ENCODE results near the gene GARIN3. TPM values are rescaled to one million over a fixed set of nuclear protein-coding genes. Genes with fewer than 3 reads are reported as not detected.

Gene GARIN3
- total RNA-seq, 1 experiment from 2014 or later, result not detected

- DNase-seq, result peak; percentile 98 to 99
- Histone ChIP-seq H3K27me3 (no peaks in the 10 kb centered on the region), H3K4me3 (peak within 1 kb of the TSS; percentile 86), H3K9me3 (replicated peaks) (no peaks in the 10 kb centered on the region), H3K4me1 (no peaks in the 10 kb centered on the region), H3K27ac (peak within 1 kb of the TSS; percentile 84), H3K36me3 (peaks cover 8% of the 10 kb centered on the region; the same call in 1 of the 2 replicates)
Observed at GRCh38 chr5:157142317-157143126, 23.5 kb downstream of the GARIN3 start, which contains the start of gene MED7. TSS of gene MED7 (minus strand) at chr5:157142865. CDS start at chr5:157139431, 3,434 bp downstream.

GRCh38 chr5:157137691-157138090 is 28.4 kb downstream of the GARIN3 start:
- no peak overlapping the region for H3K27ac ChIP-seq
- no peaks in the 10 kb centered on the region for H3K9me3 ChIP-seq (replicated peaks)
- no peak overlapping the region for H3K4me3 ChIP-seq
- peaks cover 11% of the 10 kb centered on the region; the same call in 1 of the 2 replicates for H3K36me3 ChIP-seq
- H3K27me3 ChIP-seq, result no peaks in the 10 kb centered on the region
- H3K4me1 ChIP-seq, result no peaks in the 10 kb centered on the region
- no peak for DNase-seq

GRCh38 chr5:157132281-157132612 is 33.8 kb downstream of the GARIN3 start:
- no peak overlapping the region for H3K27ac ChIP-seq
- no peak for DNase-seq
- H3K9me3 ChIP-seq (replicated peaks), result no peaks in the 10 kb centered on the region
- H3K4me3 ChIP-seq, result no peak overlapping the region
- no peaks in the 10 kb centered on the region for H3K27me3 ChIP-seq
- no peaks in the 10 kb centered on the region for H3K36me3 ChIP-seq
- no peaks in the 10 kb centered on the region for H3K4me1 ChIP-seq

DNA sequence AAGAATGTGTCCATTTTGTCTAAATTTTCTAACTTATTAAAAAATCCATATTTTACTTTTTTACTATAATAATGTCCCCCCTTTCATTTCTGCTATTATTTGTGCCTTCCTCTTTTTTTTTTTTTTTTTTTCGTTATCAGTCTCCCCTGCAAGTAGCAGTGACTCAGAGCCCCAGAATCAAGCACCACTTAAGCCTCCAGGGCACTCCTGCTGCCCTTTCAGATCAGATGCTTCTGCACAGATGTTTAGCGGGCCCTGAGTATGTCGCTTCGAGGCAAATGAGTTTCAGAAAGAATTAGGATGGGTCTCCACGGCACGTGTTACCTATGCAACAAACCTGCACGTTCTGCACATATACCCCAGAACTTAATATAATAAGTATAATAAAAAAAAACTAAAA is 35.1 kb downstream of the GARIN3 start:
- peak; percentile 53 to 70 for DNase-seq
- no peaks in the 10 kb centered on the region for H3K4me1 ChIP-seq
- H3K36me3 ChIP-seq, result no peaks in the 10 kb centered on the region
- H3K27ac ChIP-seq, result no peak overlapping the region
- no peaks in the 10 kb centered on the region for H3K27me3 ChIP-seq
- no peak overlapping the region for H3K4me3 ChIP-seq
- H3K9me3 ChIP-seq (replicated peaks), result no peaks in the 10 kb centered on the region

- Histone ChIP-seq H3K27ac (no peak overlapping the region), H3K4me3 (no peak overlapping the region), H3K9me3 (replicated peaks) (peaks cover 3% of the 10 kb centered on the region; the same call in 1 of the 2 replicates), H3K4me1 (no peaks in the 10 kb centered on the region), H3K27me3 (no peaks in the 10 kb centered on the region), H3K36me3 (no peaks in the 10 kb centered on the region)
- DNase-seq, result no peak
Observed at GRCh38 chr5:157121709-157122108, 44.4 kb downstream of the GARIN3 start.

DNA sequence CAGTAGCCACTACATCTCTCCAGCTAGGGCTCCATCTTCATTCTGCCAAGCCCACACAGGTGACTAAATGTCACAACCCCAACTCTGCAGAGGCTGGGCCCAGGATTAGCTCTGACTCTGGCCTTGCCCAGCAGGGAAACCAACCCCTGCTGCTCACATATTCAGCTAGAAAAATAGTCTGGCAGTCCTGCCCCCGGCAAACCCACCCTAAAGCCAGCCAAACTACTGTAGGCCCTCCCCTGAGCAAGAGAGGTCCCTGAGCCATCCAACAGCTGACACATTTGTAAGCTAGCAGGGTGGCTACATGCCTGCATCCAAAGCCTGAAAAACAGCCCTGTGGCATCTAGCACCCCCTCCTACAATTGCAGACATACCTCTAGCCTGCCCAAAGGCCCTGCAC is 46.0 kb downstream of the GARIN3 start:
- H3K36me3 ChIP-seq, result no peaks in the 10 kb centered on the region

GRCh38 chr5:157116483-157116954 is 49.5 kb downstream of the GARIN3 start:
- no peaks in the 10 kb centered on the region for H3K4me1 ChIP-seq
- no peak overlapping the region for H3K27ac ChIP-seq
- H3K36me3 ChIP-seq, result no peaks in the 10 kb centered on the region
- no peak for DNase-seq
- peaks cover 2% of the 10 kb centered on the region; the same call in 1 of the 2 replicates for H3K9me3 ChIP-seq (replicated peaks)
- no peak overlapping the region for H3K4me3 ChIP-seq
- no peaks in the 10 kb centered on the region for H3K27me3 ChIP-seq

More for the DNA sequence above, 46.0 kb downstream of the GARIN3 start:
- Histone ChIP-seq H3K27me3 (no peaks in the 10 kb centered on the region), H3K9me3 (replicated peaks) (peaks cover 3% of the 10 kb centered on the region; the same call in 1 of the 2 replicates), H3K27ac (no peak overlapping the region), H3K4me1 (no peaks in the 10 kb centered on the region), H3K4me3 (no peak overlapping the region)
- DNase-seq, result no peak

GRCh38 chr5:157115502-157115901 is 50.6 kb downstream of the GARIN3 start:
- no peak overlapping the region for H3K27ac ChIP-seq
- DNase-seq, result no peak
- no peaks in the 10 kb centered on the region for H3K36me3 ChIP-seq
- no peak overlapping the region for H3K4me3 ChIP-seq
- H3K27me3 ChIP-seq, result no peaks in the 10 kb centered on the region
- no peaks in the 10 kb centered on the region for H3K9me3 ChIP-seq (replicated peaks)
- H3K4me1 ChIP-seq, result no peaks in the 10 kb centered on the region

- Histone ChIP-seq H3K27ac (no peak overlapping the region), H3K4me1 (no peaks in the 10 kb centered on the region), H3K4me3 (no peak overlapping the region), H3K9me3 (replicated peaks) (no peaks in the 10 kb centered on the region), H3K27me3 (no peaks in the 10 kb centered on the region), H3K36me3 (no peaks in the 10 kb centered on the region)
- DNase-seq, result no peak
Observed at GRCh38 chr5:157115012-157115411, 51.1 kb downstream of the GARIN3 start.

- no peaks in the 10 kb centered on the region for H3K27me3 ChIP-seq
- H3K9me3 ChIP-seq (replicated peaks), result no peaks in the 10 kb centered on the region
- DNase-seq, result no peak
- no peak overlapping the region for H3K27ac ChIP-seq
- H3K4me1 ChIP-seq, result no peaks in the 10 kb centered on the region
- H3K4me3 ChIP-seq, result no peak overlapping the region
- H3K36me3 ChIP-seq, result no peaks in the 10 kb centered on the region
Observed at GRCh38 chr5:157113002-157113401, 53.1 kb downstream of the GARIN3 start.

Other genes with a start within 250 kb of the GARIN3 start
- gene TIMD4, start 203.0 kb downstream of the GARIN3 start, total RNA-seq (2014; rRNA removed; shearing (Covaris generic)), result not detected in 2 replicates
- 0.18 TPM in 1 of 2 replicates, not detected in the other for gene HAVCR1, start 107.1 kb downstream of the GARIN3 start, total RNA-seq (2014; rRNA removed; shearing (Covaris generic))
- 0.99 and 1.1 TPM in 2 replicates for gene HAVCR2, start 57.2 kb downstream of the GARIN3 start, total RNA-seq (2014; rRNA removed; shearing (Covaris generic))
- gene MED7, start 23.4 kb downstream of the GARIN3 start, total RNA-seq (2014; rRNA removed; shearing (Covaris generic)), result 14.0 and 16.4 TPM in 2 replicates
- not detected in 2 replicates for gene ITK, start 14.6 kb upstream of the GARIN3 start, total RNA-seq (2014; rRNA removed; shearing (Covaris generic))
- 1.3 and 2.8 TPM in 2 replicates for gene CYFIP2, start 99.9 kb upstream of the GARIN3 start, total RNA-seq (2014; rRNA removed; shearing (Covaris generic))

Measured in SJCRH30 (cell line).